ENCODE results near the gene CRYBA4.
A peak's percentile ranks its signal among the peaks of the same experiment; 100 is the strongest.

The CRYBA4 gene

DNA sequence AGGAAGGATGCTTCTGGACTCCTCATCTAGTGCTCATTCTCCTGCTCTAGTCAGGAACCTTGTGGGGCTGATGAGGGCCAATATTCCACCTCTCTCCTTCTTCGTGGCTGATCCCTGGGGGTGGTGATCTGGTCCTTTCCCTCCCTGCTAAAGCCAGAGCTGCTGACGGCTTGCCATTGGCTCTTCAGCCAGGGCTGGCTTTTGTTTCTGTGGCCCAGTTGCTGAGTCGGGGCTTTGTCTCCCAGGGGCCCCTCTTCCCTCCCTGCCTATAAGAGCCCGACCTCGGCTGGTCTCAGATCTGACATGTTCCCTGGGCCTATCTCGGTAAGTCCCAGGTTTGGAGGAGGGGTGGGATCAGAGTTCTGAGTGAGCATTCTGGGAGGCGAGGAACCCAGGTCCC, at the start of gene CRYBA4:
CRYBA4 (plus strand) TSS at position 301 of the 400 bp plus-strand sequence. CDS start 634 bp downstream, outside the sequence.
- no peak for DNase-seq

DNA sequence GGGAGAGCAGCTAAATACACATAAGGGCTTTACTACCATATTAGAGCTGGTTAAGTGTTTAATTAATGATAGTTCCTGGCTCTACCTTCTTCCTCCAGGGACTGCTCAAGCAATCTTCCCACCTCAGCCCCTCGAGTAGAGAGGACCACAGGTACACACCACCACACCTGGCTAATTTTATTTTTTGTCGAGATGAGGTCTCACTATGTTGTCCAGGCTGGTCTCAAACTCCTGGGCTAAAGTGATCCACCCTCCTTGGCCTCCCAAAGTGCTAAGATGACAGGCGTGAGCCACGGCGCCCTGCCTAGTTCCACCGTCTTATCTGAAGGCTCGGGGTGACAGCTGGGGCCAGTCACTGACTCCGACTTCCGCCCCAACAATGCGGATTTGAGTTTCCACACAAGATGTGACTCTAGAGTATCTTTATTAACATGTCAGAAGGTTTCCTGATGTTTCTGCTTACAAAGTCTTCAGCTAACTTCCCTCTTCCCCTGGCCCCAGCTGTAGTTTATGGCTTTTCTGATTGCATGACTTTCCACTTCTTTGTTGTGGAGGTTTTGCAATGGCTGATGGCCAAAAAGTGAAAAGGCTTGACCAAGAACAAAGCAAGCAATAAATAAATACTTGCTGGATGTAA, 48.6 kb upstream of the CRYBA4 start:
- no peak for DNase-seq

DNA sequence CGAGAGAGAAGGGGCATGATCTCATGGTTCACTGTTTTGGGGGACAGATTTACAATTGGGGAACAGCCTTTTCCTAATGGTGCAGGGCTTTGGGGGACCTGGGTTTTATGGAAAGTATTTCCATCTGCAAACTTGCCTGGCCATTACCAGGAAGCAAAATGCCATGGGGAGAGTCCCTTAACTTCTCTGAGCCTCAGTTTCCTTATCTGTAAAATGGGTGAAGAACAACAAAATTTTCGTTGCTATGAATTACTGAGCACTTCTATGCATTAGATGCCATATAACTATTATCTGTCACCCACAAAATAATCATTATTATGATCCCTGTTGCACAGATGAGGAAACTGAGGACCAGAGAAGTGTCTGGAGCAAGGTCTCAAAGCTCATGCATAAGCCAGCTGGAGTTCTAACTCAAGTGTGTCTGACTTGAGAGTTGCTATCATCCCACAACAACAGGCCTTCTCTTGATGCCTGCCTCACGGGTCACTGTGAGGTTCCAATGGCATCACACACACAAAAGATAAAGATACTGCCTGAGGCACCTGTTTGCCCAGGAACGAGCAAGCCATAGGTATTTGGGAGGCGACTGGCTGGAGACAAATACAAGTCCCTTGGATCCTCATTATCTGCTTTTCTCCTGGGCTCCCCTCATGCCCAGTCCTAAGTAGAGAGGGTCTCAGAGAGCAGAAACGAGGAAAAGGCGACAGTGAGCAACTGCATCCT, 47.6 kb upstream of the CRYBA4 start:
- no peak for DNase-seq

DNA sequence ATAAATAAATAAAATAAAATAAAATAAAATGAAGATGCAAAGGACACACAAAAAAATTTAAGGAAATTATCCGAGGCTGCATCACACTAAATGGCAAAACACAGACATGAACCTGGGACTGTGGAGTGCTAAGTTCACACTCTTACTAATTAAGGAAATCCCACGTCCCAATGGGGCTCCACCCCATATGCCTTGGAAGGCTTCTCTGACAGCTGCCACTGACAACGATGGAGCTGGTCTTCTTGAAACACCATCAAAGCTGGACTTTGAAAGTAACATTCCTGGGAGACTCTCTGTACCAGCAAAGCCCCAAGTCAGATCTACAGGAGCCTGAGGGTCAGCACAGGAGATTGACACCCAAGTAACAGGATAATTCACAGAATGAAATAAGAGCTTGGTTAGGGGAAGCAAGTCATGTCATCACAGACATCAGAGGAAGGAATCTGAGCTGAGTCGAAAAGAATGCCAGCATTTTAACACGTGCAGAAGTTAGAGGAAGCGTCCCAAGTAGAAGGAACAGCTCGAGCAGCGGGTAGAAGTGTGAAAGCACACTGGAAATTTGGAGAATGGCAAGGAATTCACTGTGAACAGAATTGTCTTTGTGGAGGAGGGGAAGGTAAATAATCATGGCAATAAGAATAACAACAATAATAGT, 45.6 kb upstream of the CRYBA4 start:
- no peak for DNase-seq

DNA sequence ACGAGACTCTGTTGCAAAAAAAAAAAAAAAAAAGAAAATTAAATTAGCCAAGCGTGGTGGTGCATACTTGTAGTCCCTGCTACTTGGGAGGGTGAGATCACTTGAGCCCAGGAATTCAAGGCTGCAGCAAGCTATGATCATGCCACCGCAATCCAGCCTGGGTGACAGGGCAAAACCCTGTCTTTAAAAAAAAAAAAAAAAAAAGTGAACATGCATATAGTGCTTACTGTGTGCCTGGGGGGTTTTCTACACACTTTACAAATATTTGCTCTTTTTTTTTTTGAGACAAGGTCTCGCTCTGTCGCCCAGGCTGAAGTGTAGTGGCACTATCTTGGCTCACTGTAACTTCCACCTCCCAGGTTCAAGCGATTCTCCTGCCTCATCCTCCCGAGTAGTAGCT, 44.7 kb upstream of the CRYBA4 start:
- no peak for DNase-seq

DNA sequence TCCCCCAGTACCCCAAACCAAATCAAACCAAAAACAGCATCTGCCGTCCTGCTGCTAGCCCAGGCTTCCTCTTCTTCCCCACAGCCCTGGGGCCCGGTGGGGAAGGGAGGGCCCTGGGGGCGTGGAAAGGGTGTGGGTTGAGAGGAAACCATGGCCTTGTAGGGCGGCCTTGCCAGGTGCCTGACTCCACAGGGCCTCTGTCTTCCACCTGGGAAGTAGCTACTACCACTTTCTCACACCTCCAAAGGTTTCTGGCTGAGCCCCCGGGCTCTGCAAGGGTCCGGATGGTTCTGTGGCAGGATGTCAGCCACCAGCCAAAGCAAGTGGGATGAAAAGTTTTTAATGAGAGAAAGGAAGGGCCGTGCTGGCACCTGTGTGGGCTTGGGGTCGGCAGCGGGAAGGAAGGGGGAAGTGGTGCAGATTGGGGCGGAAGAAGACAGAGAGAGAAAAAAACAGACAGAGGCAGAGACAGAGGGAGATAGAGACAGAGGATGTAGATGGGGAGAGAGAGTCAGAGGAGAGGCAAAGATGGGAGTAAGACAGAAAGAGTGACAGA, 42.4 kb upstream of the CRYBA4 start:
- no peak for DNase-seq

DNA sequence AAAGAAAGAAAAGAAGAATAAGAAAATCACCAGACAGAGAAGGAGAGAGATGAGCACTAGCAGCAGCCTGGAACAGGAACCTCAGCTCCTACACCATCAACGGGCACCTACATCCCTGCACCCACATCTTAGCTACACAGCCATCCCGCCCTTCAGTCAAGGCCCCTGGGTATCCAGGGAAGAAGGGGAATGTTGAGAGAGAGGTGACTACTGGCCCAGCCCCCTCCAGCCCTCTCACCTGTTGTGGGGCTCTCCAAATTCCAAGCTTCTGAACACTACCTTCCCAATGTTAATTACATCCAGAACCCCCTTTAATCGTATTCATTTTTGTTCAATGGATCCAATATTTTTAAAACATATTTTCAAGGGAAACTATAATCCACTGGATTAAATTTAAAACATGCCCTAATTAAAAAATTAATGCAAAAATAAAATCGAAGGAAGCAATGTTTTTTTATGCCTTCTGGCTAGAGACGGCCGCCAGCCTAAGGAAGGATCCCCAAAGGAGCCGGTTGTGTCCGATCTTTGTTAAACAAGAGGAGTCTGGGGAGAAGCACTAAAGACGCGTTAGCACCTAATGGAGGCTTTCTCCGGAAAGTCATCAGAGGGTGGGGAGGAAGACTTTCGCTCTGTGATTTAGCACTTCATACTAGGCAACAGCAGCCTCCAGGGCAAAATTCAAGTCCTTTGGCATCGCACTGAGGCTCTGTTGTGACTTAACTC, 41.4 kb upstream of the CRYBA4 start:
- no peak for DNase-seq

DNA sequence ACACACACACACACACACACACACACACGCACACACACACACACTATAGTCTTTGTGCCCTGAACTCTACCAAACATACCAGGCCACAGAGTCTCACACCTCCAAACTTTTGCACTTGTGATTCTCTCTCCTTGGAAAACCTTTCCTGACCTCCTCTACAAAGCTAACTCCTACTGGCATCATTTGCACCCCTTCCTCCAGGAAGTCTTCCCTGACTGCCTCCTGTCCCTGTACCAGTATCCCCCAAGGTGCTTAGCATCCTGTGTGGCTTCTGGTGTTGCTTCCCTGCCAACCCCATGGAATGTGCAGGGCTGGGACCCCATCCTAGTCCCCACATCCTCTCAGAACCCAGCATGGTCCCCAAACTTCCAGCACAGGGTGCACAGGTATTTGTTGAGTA, 40.7 kb upstream of the CRYBA4 start:
- no peak for DNase-seq

DNA sequence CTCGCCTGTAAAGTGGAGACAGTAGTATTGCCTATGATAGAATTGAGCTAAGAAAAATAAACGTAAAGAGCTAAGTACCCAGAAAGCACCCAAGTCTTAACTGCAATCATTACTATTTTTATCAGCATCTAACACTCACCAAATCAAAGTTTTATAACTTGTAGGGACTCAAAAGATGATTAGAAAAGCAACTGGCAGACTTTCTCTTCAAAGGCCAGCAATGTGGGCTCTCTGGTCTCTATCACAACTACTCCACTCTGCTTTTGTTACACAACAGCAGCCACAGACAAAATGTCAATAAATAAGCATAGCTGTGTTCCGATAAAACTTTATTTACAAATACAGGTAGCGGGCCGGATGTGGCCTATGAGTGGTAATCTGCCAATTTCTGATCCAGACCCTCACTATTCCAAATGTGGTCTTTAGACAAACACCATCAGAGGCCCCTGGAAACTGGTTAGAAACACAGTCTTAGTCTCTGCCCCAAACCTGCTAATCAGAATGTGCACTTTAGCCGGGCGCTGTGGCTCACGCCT, 40.1 kb upstream of the CRYBA4 start:
- DNase-seq: no peak

DNA sequence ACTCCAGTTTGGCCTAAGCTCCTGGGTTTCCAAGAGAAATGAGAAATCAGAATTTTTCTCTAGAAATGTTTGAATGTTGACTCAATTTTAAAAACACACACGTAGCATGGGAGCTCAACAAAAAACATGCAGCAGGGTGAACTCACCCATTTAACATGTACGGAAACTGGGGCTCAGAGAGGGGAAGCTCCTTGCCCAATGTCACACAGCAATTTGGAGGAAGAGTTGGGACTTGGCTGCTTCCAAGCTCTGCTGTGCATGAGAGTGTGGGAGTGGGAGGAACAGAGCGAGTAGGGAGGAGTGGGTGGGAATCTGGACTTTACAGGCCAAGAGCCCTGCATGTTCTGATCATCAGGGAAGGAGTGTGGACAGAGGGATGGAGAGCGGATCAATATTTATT, 37.8 kb upstream of the CRYBA4 start:
- no peak for DNase-seq

DNA sequence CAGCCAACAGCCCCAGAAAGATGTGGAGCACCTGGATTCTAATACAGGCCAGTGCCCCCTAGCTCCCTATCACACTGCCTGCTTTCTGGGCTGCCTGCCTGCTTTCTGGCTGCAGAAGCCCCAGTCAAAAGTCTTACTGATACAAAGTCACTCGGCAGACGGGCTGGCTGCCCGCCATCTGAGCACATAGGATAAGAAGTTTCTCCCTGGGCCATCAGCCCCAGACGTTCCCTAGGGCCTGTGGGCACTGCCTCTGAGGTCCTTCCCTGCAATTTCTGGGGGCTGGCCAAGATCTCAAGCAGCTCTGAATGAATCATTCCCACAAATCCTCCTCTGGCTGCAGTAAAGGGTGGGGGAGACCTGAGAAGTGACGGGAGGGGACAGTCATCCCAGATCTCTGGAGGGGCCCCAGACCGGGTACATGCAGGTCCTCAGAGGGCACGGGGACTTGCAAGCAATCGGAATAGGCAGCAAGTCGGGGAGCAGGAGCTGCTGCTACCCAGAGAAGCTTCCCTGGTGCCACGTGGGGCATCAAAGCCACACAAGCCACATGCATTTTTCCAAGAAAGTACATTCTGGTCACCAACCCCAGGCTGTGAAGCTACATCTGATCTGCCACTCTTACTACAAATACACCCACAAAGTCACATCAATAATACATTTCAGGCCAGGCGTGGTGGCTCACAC, 36.5 kb upstream of the CRYBA4 start:
- DNase-seq: no peak

DNA sequence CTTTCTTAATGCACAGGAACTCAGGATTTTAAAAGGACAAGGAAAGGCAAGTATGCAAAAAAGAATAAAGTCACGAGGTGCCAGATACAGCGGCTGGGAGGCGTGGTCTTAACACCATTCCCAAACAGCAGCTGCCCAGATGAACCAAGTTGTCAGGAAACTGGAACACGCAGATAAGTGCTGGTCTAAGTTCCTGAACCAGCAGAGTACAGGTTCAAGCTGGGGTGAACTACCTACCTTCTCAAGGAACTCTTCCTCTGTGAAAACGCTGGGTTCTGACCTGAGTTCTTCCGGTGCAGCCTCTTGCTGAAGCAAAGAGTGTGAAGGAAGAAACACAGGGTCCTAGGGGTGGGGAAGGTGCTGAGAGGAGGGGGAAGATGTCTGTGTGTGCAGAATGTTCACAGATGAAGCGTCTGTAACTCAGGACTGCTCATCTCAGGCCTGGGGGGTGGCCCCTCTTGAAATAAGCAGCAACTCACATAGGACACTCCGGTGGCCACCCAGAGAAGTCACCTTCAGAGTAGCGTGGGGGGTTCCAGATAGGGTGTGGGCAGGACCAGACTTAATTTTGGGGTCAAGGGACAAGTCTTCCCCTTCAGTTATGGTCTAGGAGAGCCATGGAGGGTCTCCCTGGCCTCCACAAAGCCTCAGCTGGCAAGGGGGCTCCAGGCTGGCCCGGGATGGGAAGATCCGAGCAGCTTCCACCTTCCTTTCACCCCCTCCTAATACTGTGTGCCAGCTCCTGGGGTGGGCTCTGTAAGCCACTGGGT, 35.0 kb upstream of the CRYBA4 start:
- DNase-seq: no peak

DNA sequence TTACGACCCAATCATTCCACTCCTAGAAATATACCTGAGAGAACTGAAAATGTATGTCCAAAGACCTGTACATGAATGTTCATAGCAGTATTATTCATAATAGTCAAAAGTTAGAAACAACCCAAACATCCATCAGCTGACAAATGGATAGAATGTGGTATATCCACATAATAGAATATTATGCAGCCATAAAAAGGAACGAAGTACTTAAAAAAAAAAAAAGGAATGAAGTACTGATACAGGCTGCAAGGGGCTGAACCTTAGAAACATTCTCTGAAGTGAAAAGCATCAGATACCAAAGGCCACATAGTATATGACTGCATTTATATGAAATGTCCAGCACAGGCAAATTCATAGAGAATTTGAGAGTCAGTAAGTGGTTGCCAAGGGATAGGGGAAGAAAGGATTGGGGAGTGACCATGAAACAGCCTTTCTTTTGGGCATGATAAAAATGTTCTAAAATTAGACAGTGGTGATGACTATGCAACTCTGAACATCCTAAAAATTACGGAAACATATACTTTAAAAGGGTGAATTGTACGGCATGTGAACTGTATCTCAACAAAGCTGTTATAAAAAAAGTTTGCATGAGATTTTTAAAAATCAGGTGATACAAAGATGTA, 33.7 kb upstream of the CRYBA4 start:
- DNase-seq: no peak

DNA sequence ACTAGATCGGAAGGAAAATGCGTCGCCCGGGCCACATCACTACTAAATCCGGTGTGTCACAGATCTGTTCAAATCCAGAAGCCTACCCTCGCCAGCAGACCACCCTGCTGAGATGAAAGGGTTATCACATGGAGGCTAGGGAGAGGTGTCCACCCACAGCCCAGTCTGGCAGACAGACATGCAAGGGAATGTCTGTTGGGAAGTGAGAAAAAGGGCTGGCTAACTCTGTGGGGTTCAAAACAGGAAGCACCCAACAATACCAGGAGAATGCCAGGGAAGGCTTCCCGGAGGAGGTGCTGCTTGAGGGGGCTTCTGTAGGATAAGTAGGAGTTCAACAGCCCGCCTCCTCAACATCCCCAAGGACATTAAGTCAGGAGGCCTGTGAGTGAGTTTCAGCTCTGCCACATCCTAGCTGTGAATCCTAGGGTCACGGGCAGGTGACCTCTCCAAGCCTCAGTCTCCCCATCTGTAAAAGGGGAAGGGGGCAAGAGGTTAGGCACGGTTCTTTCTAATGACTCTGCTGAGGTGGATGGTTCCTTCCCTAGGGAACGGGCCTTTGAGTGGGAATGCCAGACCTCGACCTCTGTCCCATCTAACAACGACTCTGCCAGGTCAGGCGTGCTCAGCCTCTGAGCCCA, 32.9 kb upstream of the CRYBA4 start:
- DNase-seq: no peak

DNA sequence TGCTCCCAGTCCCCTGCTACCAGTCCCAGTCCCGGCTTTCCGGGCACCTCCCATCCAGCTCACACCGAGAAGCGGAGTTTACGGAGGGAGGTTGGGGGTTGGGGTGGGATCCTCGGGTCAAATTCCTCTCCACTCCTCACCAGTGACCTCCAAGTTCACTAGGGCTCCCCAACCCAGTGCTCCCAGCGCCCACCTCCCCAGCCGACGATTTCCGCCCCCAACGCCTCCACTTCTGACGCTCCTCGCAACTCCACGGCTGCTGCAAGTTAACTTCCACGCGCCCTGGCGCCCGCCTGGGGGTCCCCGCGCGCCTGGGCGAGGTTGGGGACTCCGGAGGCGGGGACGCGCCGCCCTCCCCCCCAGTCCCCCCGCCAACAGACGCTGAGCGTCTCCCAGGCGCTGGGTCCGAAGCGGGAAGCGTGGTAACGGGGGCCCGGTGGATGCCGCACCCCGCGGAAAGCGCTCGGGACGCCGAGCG, 32.4 kb upstream of the CRYBA4 start:
- DNase-seq: no peak

DNA sequence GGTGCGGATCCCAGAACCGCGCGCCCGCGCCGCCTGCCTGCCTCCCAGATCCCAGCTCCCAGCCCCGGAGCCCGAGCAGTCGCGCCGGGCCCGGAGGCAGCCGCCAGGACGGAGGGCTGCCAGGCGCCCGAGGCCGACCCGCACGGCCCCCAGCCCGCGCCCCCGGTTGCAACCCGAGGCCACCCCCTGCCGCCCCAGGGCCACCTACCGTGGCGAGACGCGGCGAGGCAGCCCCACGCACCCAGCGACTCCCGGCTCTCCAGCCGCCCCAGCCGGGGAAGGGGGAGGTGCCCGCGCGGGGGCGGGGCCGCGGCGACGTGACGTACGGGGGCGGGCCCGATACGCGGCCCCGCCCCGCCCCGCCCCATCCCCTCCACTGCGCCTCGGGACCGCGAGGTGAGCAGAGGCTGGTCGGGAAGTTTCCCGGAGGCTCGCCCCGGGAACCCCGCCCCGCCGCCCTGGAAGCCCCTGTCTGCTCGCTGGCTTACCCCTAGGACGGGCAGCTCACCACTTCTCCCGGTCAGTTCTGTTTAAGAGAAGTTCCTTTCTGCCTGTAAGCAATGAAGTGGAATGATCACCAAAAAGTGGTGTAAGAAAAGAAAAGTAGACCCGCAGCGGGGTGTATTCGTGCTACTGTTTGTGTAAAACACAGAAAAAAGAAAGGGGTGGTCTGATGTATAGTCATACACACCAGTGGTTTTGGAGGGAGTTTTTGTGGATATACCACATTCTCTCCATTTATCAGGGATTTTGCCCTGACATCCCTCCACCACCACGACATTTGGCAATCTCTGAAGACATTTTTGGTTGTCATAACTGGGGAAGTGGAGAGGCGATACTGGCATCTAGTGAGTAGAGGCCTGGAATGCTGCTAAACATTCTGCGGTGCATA, 31.7 kb upstream of the CRYBA4 start, which contains the start of gene TPST2:
TPST2 (minus strand) TSS at position 288 of the 892 bp plus-strand sequence. CDS start 48,502 bp downstream, outside the sequence.
- peak; percentile 50 to 59 for DNase-seq

DNA sequence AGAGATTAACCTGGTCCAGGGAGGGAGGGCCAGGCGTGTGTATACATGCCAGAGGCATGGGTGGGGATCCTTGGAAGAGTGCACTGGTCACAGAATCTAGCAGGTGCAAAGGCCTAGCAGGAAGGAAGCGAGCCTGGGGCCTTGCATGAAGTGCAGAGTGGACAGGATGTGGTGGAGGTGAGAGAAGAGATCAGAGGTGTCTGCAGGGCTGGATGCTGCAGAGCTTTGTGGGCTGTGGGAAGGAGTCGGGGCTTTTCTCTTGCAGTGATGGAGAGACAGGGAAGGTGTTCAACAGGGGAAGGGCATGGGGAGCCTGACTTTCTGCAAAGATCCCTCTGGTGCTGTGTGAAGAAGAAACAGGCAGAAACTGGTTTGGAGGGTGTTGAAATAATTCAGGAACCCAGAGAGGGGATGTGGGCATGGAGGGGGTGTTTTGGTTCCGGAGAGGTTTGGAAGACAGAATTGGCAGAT, 29.3 kb upstream of the CRYBA4 start:
- DNase-seq: no peak

DNA sequence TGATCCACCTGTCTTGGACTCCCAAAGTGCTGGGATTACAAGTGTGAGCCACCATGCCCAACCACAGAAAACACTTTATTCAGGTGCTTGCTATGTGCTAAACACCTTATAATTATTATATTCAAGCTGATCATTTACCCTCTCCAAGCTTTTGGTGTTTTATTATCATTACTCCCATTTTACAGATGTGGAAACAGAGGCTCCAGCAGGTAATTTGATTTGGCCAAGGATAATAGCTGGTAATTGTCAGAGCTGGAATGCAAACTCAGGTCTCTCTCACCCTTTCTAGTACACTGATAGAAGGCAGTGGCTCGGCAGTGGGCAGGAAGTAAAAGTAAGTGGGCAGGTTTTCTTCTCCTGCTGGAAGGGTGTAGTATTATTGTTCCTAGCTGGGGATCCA, 28.0 kb upstream of the CRYBA4 start:
- no peak for DNase-seq

DNA sequence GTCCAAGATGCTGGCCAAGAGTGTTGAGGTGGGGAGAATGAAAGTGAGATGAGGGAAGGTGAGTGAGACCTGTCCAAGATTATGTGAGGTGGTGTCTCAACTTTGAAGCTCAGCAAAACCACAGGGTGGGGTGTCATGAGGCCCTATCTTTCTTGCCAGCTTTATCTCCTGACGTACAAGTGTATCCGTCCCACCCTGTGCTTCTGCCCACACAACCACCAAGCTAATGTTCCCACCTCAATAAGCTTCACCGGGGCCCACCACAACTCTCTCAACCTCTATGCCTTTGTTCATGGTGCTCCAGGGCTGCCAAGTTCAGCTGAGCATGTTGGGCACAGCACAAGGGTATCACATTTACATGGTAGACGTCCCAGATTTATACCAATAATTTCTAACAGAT, 24.7 kb upstream of the CRYBA4 start:
- no peak for DNase-seq

Data from NCI-H2081 (cell line).